ENCODE results near the gene JPH2.
A peak's percentile ranks its signal among the peaks of the same experiment; 100 is the strongest.

The JPH2 gene

DNA sequence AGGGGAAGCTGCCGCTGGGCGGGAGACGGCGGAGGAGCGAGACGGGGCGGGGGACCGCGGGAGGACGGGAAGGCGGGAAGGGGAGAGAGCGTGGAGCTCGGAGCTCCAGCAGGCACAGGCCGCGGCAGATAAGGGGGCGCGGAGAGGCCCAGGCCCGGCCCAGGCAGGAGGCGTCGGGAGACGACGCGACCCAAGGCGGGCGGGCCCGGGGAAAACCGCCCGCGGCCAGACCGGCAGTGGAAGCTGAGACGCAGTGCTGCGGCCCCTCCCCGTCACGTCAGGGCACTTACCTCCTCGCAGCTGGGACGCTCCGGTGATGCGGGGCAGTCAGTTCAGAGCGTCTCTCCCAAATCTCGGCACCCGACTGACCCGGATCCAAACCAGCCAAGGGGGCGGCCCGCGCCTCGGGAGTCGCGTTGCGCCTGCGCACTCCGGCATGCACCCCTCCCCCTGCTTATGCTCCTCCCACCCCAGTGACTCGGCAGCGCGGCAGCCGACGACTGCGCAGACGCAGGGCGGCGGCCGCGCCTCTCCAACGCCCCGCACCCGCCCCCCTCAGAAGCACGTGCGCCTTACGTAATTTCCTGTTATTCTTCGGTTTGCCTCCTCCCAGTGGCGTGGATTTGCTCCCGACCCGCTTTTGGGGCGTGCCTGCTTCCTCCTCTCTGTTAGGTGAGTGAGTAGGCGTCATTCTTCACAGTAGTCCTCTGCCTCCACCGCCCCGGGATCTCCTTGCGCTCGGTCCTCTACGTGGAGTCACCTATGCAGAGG is 23.6 kb upstream of the JPH2 start, which contains the start of gene OSER1:
Gene OSER1 (minus strand): TSS at position 366 of the 771 bp plus-strand sequence. CDS start 3,814 bp downstream, outside the sequence.
- peak within 1 kb of the TSS; percentile 94 for H3K4me3 ChIP-seq (ENCODE audit: low read depth, low read length)

DNA sequence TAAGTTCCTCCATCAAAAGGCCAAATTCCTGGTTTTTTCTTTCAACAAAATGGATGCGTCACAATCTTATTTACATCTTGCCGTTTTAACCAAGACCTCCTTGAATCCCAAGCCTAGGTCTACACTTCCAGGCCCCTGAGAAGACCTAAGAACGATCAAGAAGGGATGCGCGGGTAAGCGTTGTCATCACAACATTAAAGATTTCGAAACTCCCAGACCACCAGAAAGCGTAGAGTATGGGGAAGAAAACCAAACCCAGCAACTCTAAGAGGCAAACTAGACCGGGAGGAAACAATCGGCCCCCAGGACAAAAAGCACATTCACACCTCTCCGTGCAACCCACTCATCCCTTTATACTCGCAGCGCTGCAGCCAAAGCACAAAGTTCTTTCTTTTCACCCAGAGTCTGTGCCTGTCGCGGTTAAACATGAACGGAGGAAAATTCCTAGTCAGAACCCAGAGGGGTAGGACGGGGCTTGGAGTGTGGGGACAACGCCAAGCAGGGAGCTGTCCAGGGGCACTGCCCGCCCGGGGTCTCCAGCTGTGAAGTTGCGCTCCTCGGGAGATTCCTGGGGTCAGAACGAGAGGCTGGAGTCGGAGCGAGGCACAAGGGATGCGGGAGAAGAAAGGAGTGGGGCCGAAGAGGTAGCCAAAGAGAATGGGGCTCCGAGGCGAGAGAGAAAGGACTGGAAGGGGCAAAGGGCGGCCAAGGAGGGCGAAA is 22.9 kb upstream of the JPH2 start:
- no peaks in the 10 kb centered on the region for H3K27me3 ChIP-seq (ENCODE audit: control insufficient read depth, insufficient read depth, low read length)
- H3K36me3 ChIP-seq (ENCODE audit: control insufficient read depth, insufficient read depth, low read length) = peaks cover 22% of the 10 kb centered on the region
- peaks cover 29% of the 10 kb centered on the region for H3K4me1 ChIP-seq (ENCODE audit: control insufficient read depth, insufficient read depth, low read length)
- H3K27ac ChIP-seq (ENCODE audit: low read depth, low read length) = peak overlapping the region; percentile 99
- peak overlapping the region; percentile 94 for H3K4me3 ChIP-seq (ENCODE audit: low read depth, low read length)
- no peaks in the 10 kb centered on the region for H3K9me3 ChIP-seq (ENCODE audit: control insufficient read depth, insufficient read depth, low read length)
- peak overlapping the region; percentile 94 for H3K9ac ChIP-seq (ENCODE audit: low read depth, low read length)

More for the DNA sequence above, 23.6 kb upstream of the JPH2 start, which contains the start of gene OSER1:
- no peaks in the 10 kb centered on the region for H3K9me3 ChIP-seq (ENCODE audit: control insufficient read depth, insufficient read depth, low read length)
- peak within 1 kb of the TSS; percentile 99 for H3K27ac ChIP-seq (ENCODE audit: low read depth, low read length)
- peaks cover 15% of the 10 kb centered on the region for H3K36me3 ChIP-seq (ENCODE audit: control insufficient read depth, insufficient read depth, low read length)
- peaks cover 29% of the 10 kb centered on the region for H3K4me1 ChIP-seq (ENCODE audit: control insufficient read depth, insufficient read depth, low read length)
- H3K27me3 ChIP-seq (ENCODE audit: control insufficient read depth, insufficient read depth, low read length) = no peaks in the 10 kb centered on the region
- peak within 1 kb of the TSS; percentile 94 for H3K9ac ChIP-seq (ENCODE audit: low read depth, low read length)

DNA sequence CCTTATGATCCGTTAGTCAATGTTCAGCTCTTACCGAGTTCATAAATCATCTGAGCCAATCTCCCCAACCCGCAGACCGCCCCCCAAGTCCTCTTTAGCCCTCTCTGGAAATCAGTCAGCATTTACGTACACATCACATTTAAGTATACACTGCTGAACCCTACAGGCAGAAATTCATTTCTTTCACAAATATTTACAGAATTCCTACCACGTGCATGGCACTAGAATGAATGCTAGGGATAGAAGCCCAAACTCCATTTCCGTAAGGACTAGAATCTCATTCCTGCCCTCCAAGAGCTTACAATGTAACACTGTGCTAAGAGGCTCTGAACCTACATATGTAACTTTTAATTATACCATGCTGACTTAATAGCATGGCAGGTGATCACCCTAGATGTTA is 21.8 kb upstream of the JPH2 start:
- peak overlapping the region; percentile 99 for H3K27ac ChIP-seq (ENCODE audit: low read depth, low read length)
- H3K4me3 ChIP-seq (ENCODE audit: low read depth, low read length) = peak overlapping the region; percentile 94
- peaks cover 24% of the 10 kb centered on the region for H3K4me1 ChIP-seq (ENCODE audit: control insufficient read depth, insufficient read depth, low read length)
- H3K36me3 ChIP-seq (ENCODE audit: control insufficient read depth, insufficient read depth, low read length) = peaks cover 33% of the 10 kb centered on the region
- no peaks in the 10 kb centered on the region for H3K9me3 ChIP-seq (ENCODE audit: control insufficient read depth, insufficient read depth, low read length)
- no peaks in the 10 kb centered on the region for H3K27me3 ChIP-seq (ENCODE audit: control insufficient read depth, insufficient read depth, low read length)
- H3K9ac ChIP-seq (ENCODE audit: low read depth, low read length) = no peak overlapping the region

- Histone ChIP-seq H3K27ac (ENCODE audit: low read depth, low read length) (no peak overlapping the region), H3K9me3 (ENCODE audit: control insufficient read depth, insufficient read depth, low read length) (no peaks in the 10 kb centered on the region), H3K27me3 (ENCODE audit: control insufficient read depth, insufficient read depth, low read length) (no peaks in the 10 kb centered on the region), H3K36me3 (ENCODE audit: control insufficient read depth, insufficient read depth, low read length) (peaks cover 39% of the 10 kb centered on the region), H3K4me3 (ENCODE audit: low read depth, low read length) (peak overlapping the region; percentile 94), H3K9ac (ENCODE audit: low read depth, low read length) (no peak overlapping the region), H3K4me1 (ENCODE audit: control insufficient read depth, insufficient read depth, low read length) (peaks cover 24% of the 10 kb centered on the region)
These were observed 21.2 kb upstream of the JPH2 start for GRCh38 chr20:44208165-44208564.

DNA sequence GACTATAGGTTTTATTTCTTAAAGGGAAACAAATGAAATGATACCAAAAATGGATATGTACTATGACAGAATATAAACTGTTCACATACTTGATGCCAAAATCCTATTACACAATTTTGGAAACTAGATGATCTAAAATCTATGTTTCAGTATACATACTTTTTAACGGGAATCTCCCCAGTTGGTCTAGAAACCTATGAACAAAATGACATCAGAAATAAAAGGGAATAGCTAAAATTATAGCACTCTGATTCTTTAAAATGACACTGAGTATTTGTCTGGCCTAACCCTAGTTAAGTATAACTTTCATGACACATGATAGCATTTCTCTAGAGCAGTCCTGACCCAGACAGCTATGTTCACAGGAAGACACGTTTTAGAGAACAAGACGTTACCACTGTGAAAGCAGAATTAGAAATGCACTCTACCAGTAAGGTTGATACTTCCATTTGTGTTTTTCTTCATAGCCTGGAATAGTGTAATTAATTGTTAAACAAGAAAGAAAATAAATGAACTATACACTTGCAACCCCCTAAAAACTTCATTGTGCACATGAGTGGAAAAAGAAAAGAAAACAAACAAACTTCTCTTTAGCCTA is 20.2 kb upstream of the JPH2 start:
- Histone ChIP-seq H3K27ac (ENCODE audit: low read depth, low read length) (no peak overlapping the region), H3K27me3 (ENCODE audit: control insufficient read depth, insufficient read depth, low read length) (no peaks in the 10 kb centered on the region), H3K9ac (ENCODE audit: low read depth, low read length) (no peak overlapping the region), H3K4me3 (ENCODE audit: low read depth, low read length) (no peak overlapping the region), H3K36me3 (ENCODE audit: control insufficient read depth, insufficient read depth, low read length) (peaks cover 49% of the 10 kb centered on the region), H3K9me3 (ENCODE audit: control insufficient read depth, insufficient read depth, low read length) (no peaks in the 10 kb centered on the region), H3K4me1 (ENCODE audit: control insufficient read depth, insufficient read depth, low read length) (peaks cover 22% of the 10 kb centered on the region)

DNA sequence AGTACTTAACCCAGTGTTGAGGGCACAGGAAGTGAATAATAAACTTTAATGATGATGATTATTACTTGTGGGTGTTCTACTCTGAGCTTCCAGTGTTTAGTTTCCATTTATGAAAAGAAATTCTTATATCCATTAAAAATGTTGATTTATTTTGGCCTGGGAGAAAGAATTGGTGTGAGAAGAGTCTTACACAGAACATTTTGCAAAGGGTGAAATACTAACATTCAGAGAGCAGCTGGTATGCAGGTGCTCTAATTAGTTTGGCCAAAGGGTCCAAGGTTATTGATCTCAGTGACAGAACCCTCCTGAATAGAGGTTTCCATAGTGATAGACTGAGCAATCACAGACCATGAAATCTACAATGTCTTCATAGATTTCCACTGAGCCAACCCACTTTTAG is 19.1 kb upstream of the JPH2 start:
- no peak overlapping the region for H3K27ac ChIP-seq (ENCODE audit: low read depth, low read length)
- H3K4me3 ChIP-seq (ENCODE audit: low read depth, low read length) = no peak overlapping the region
- peaks cover 60% of the 10 kb centered on the region for H3K36me3 ChIP-seq (ENCODE audit: control insufficient read depth, insufficient read depth, low read length)
- H3K27me3 ChIP-seq (ENCODE audit: control insufficient read depth, insufficient read depth, low read length) = no peaks in the 10 kb centered on the region
- H3K9ac ChIP-seq (ENCODE audit: low read depth, low read length) = no peak overlapping the region
- peaks cover 14% of the 10 kb centered on the region for H3K4me1 ChIP-seq (ENCODE audit: control insufficient read depth, insufficient read depth, low read length)
- H3K9me3 ChIP-seq (ENCODE audit: control insufficient read depth, insufficient read depth, low read length) = no peaks in the 10 kb centered on the region

DNA sequence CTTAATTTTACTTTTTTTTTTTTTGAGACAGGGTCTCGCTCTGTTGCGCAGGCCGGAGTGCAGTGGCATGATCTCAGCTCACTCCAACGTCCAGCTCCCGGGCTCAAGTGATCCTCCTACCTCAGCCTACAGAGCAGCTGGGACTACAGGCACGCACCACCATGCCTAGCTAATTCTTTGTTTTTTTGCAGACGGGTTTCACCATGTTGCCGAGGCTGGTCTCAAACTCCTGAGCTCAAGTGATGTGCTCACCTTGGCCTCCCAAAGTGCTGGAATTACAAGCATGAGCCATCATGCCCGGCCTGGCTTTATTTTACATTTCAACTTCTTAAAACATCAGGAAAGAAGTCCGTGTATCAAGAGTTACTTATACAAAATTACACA is 17.8 kb upstream of the JPH2 start:
- H3K27me3 ChIP-seq (ENCODE audit: control insufficient read depth, insufficient read depth, low read length) = no peaks in the 10 kb centered on the region
- H3K4me3 ChIP-seq (ENCODE audit: low read depth, low read length) = no peak overlapping the region
- H3K36me3 ChIP-seq (ENCODE audit: control insufficient read depth, insufficient read depth, low read length) = peaks cover 73% of the 10 kb centered on the region
- H3K27ac ChIP-seq (ENCODE audit: low read depth, low read length) = no peak overlapping the region
- no peak overlapping the region for H3K9ac ChIP-seq (ENCODE audit: low read depth, low read length)
- peaks cover 14% of the 10 kb centered on the region for H3K4me1 ChIP-seq (ENCODE audit: control insufficient read depth, insufficient read depth, low read length)
- H3K9me3 ChIP-seq (ENCODE audit: control insufficient read depth, insufficient read depth, low read length) = no peaks in the 10 kb centered on the region

GRCh38 chr20:44204156-44204831 is 17.3 kb upstream of the JPH2 start:
- Histone ChIP-seq H3K27ac (ENCODE audit: low read depth, low read length) (no peak overlapping the region), H3K4me3 (ENCODE audit: low read depth, low read length) (no peak overlapping the region), H3K9ac (ENCODE audit: low read depth, low read length) (no peak overlapping the region), H3K4me1 (ENCODE audit: control insufficient read depth, insufficient read depth, low read length) (peaks cover 13% of the 10 kb centered on the region), H3K36me3 (ENCODE audit: control insufficient read depth, insufficient read depth, low read length) (peaks cover 78% of the 10 kb centered on the region), H3K9me3 (ENCODE audit: control insufficient read depth, insufficient read depth, low read length) (no peaks in the 10 kb centered on the region), H3K27me3 (ENCODE audit: control insufficient read depth, insufficient read depth, low read length) (no peaks in the 10 kb centered on the region)

DNA sequence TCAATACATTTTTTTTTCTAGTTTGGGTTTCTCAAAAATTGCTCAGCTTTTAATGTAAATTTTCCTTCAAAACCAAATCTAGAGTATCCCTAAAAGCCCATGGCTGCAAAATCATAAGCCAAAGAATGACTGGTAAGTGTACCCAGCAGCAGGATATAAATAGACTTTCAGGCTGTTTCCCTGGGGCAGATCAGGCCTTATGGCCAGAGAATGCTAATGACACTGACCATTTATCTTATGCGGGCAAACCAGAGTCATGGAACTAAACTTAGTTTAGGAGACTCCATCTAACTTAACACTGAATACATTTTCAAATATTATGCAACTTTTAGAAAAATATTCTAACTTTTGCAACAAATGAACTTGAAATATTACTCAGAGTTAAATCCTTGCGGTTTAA is 16.2 kb upstream of the JPH2 start:
- Histone ChIP-seq H3K27me3 (ENCODE audit: control insufficient read depth, insufficient read depth, low read length) (no peaks in the 10 kb centered on the region), H3K4me1 (ENCODE audit: control insufficient read depth, insufficient read depth, low read length) (0 out of 2 replicates have a peak, but pooled peaks cover 2% of the 10 kb centered on the region), H3K9me3 (ENCODE audit: control insufficient read depth, insufficient read depth, low read length) (no peaks in the 10 kb centered on the region), H3K27ac (ENCODE audit: low read depth, low read length) (no peak overlapping the region), H3K36me3 (ENCODE audit: control insufficient read depth, insufficient read depth, low read length) (peaks cover 86% of the 10 kb centered on the region), H3K4me3 (ENCODE audit: low read depth, low read length) (no peak overlapping the region), H3K9ac (ENCODE audit: low read depth, low read length) (no peak overlapping the region)

DNA sequence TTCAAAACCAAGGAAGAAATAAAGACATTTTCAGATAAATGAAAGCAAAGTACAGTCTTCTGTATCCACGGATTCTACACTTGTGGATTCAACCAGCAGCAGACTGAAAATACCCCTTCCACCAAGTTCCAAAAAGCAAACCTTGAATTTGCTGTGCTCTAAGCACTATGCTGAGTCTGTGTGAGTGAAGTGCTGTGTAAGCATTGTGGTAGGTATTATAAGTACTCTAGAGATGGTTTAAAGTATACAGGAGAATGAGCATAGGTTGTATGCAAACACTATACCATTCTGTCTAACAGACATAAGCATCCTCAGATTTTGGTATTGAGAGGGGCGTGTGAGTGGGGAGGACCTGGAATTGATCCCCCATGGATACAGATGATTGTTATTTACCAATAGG is 14.0 kb upstream of the JPH2 start:
- Histone ChIP-seq H3K36me3 (ENCODE audit: control insufficient read depth, insufficient read depth, low read length) (peaks cover 94% of the 10 kb centered on the region), H3K4me3 (ENCODE audit: low read depth, low read length) (no peak overlapping the region), H3K9ac (ENCODE audit: low read depth, low read length) (no peak overlapping the region), H3K27ac (ENCODE audit: low read depth, low read length) (no peak overlapping the region), H3K9me3 (ENCODE audit: control insufficient read depth, insufficient read depth, low read length) (no peaks in the 10 kb centered on the region), H3K27me3 (ENCODE audit: control insufficient read depth, insufficient read depth, low read length) (no peaks in the 10 kb centered on the region), H3K4me1 (ENCODE audit: control insufficient read depth, insufficient read depth, low read length) (no peaks in the 10 kb centered on the region)
